Measurements from ENCODE around the gene GNAL. TPM values are rescaled to one million over a fixed set of nuclear protein-coding genes. Genes with fewer than 3 reads are reported as not detected.

The GNAL gene
- total RNA-seq, 4 donors from 2014 or later = 4.4 to 35.4 (median 9.1) TPM

- no peaks in the 10 kb centered on the region for H3K36me3 ChIP-seq
- ATAC-seq (no peak), DNase-seq (no peak)
- no peak for TF ChIP-seq CTCF (IDR thresholded peaks at IDR 0.05 in 4 of 5, conservative IDR thresholded peaks at IDR 0.05 in 1 of 5)
- TF ChIP-seq POLR2A (IDR thresholded peaks at IDR 0.05) = no peak
- H3K27ac ChIP-seq = no peak overlapping the region
- no peaks in the 10 kb centered on the region for H3K27me3 ChIP-seq
- in situ Hi-C loops (cut with MboI; ENCODE audit: low sequenced_read_pairs in 4 of 4) = no loop called here
- no peak overlapping the region for H3K4me3 ChIP-seq
- H3K4me1 ChIP-seq = no peaks in the 10 kb centered on the region
- intact Hi-C loops (cut with DNase I; ENCODE audit: low total_unique reads) = no loop called here
- no peaks in the 10 kb centered on the region for H3K9me3 ChIP-seq
These were observed 25.5 kb upstream of the GNAL start for GRCh38 chr18:11663439-11664029.

DNA sequence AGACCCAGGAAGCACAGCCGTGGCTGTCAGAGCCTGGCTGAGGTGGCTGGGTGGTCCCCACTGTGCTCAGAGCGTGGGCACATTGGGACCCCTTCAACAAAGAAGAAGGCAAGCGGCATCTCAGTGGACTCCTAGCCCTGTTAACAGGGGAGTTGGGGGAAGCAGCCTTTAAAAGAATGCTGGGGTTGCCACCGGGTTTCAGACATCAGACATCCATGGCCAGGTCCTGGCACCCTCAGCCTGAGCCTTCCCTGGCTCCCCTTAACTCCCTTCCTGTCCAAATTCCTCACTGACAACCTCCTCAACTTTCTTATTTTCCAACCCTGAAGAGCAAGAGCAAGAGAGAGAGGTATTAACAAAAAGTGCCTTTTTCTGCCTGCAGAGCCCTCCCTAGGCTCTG is 24.8 kb upstream of the GNAL start:
- in situ Hi-C loops (cut with MboI; ENCODE audit: low sequenced_read_pairs in 4 of 4) = no loop called here
- ATAC-seq = no peak

DNA sequence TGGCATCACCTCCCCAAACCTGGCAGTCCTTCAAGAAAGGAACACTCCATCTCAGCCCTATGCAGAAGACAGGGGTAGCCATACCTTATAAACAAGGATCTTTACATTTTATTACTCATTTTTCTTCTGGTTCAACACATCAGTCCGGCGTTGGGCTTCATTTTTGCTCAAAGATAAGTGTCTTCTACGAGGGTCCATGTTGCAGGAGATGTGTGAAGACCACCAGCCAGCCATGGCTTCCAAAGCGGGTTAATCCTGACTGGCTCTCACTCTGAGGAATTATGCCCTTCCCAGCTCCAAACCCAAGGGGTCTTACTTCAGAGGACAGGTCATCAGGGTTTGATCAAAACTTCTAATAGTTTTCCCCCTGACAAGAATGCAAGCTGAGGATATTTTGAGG is 23.9 kb upstream of the GNAL start:
- DNase-seq (no peak), ATAC-seq (no peak)
- H3K9me3 ChIP-seq = no peaks in the 10 kb centered on the region
- no peaks in the 10 kb centered on the region for H3K4me1 ChIP-seq
- no peaks in the 10 kb centered on the region for H3K36me3 ChIP-seq
- intact Hi-C loops (cut with DNase I; ENCODE audit: low total_unique reads) = no loop called here
- no peaks in the 10 kb centered on the region for H3K27me3 ChIP-seq
- H3K4me3 ChIP-seq = no peak overlapping the region
- in situ Hi-C loops (cut with MboI; ENCODE audit: low sequenced_read_pairs in 4 of 4) = no loop called here
- H3K27ac ChIP-seq = no peak overlapping the region
- no peak for TF ChIP-seq POLR2A (IDR thresholded peaks at IDR 0.05)
- TF ChIP-seq CTCF (IDR thresholded peaks at IDR 0.05 in 4 of 5, conservative IDR thresholded peaks at IDR 0.05 in 1 of 5) = no peak

More for the DNA sequence above, 24.8 kb upstream of the GNAL start:
- no peak overlapping the region for H3K27ac ChIP-seq
- H3K4me3 ChIP-seq = no peak overlapping the region
- H3K27me3 ChIP-seq = no peaks in the 10 kb centered on the region
- no peaks in the 10 kb centered on the region for H3K9me3 ChIP-seq
- intact Hi-C loops (cut with DNase I; ENCODE audit: low total_unique reads) = no loop called here
- no peak for TF ChIP-seq CTCF (IDR thresholded peaks at IDR 0.05 in 4 of 5, conservative IDR thresholded peaks at IDR 0.05 in 1 of 5)
- no peak for DNase-seq
- no peaks in the 10 kb centered on the region for H3K4me1 ChIP-seq
- H3K36me3 ChIP-seq = no peaks in the 10 kb centered on the region

DNA sequence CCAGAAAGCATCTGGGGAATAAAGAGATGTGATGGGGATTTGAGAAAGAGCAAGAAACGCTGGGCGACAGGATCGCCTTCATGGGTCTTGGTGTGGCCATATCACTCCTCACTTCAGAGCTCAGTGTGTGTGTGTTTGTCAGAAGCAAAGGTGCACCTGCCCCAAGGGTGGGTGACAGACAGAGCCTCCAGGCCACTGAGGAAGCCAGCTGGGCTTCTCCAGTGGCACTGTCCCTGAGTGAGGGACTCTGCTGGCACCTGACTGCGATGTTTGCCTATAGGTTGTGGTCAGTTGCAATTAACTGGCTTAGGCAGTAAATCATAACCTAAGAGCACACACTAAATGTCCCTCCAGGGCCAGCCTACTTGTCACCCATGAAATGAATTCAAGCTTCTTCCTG is 23.5 kb upstream of the GNAL start:
- no peaks in the 10 kb centered on the region for H3K36me3 ChIP-seq
- H3K4me3 ChIP-seq = no peak overlapping the region
- H3K9me3 ChIP-seq = no peaks in the 10 kb centered on the region
- no peak for DNase-seq
- in situ Hi-C loops (cut with MboI; ENCODE audit: low sequenced_read_pairs in 4 of 4) (no loop called here), intact Hi-C loops (cut with DNase I; ENCODE audit: low total_unique reads) (no loop called here)
- no peaks in the 10 kb centered on the region for H3K27me3 ChIP-seq
- H3K27ac ChIP-seq = no peak overlapping the region
- TF ChIP-seq CTCF (IDR thresholded peaks at IDR 0.05 in 4 of 5, conservative IDR thresholded peaks at IDR 0.05 in 1 of 5) (no peak), POLR2A (IDR thresholded peaks at IDR 0.05) (no peak)
- no peaks in the 10 kb centered on the region for H3K4me1 ChIP-seq
- no peak for ATAC-seq

DNA sequence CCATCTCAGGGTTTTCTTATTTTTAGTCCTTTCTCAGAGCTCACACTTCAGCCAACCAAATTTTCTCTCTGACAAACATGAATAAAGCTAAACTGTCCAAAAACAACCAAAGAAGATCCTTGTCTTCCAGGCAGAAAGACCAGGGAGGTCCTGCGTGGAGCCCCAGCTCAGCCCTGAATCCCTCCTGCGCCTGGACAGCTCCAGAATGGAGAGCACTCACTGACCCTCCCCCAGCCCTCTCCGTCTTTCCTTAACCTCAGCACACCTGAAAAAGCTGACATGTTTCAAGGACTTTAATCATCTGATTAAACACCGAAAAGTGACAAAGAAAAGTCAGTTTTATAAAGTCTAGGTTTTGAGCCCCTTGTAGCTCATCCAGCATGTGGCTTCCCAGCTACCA is 22.9 kb upstream of the GNAL start:
- H3K4me3 ChIP-seq = no peak overlapping the region
- ATAC-seq = no peak
- no peak for TF ChIP-seq CTCF (IDR thresholded peaks at IDR 0.05 in 4 of 5, conservative IDR thresholded peaks at IDR 0.05 in 1 of 5)
- in situ Hi-C loops (cut with MboI; ENCODE audit: low sequenced_read_pairs in 4 of 4) (no loop called here), intact Hi-C loops (cut with DNase I; ENCODE audit: low total_unique reads) (no loop called here)
- no peaks in the 10 kb centered on the region for H3K4me1 ChIP-seq
- H3K9me3 ChIP-seq = no peaks in the 10 kb centered on the region
- no peak for DNase-seq
- no peak overlapping the region for H3K27ac ChIP-seq
- H3K36me3 ChIP-seq = no peaks in the 10 kb centered on the region
- H3K27me3 ChIP-seq = no peaks in the 10 kb centered on the region
